ENCODE results near the gene FRYL. TPM values are rescaled to one million over a fixed set of nuclear protein-coding genes. Genes with fewer than 3 reads are reported as not detected.

Gene FRYL
- total and polyA plus RNA-seq, 2 experiments from 2014 or later: 15.7 to 82.3 TPM

GRCh38 chr4:48470570-48470969, 309.5 kb downstream of the FRYL start:
- H3K36me3 ChIP-seq (replicated peaks; ENCODE audit: insufficient read depth, low read depth): no peaks in the 10 kb centered on the region
- 17% methylated on average over 2 of the region's 2 CpGs for WGBS (ENCODE audit: low lambda C conversion rate, missing lambda C conversion rate)
- no peak overlapping the region for H2AFZ ChIP-seq
- no peaks in the 10 kb centered on the region for H3K9me3 ChIP-seq (ENCODE audit: low read depth)
- H3K9me2 ChIP-seq (replicated peaks; ENCODE audit: insufficient read depth): no peaks in the 10 kb centered on the region
- H3K4me3 ChIP-seq: no peak overlapping the region
- no peaks in the 10 kb centered on the region for H3K79me2 ChIP-seq
- no peak for TF ChIP-seq CTCF (IDR thresholded peaks at IDR 0.05; ENCODE audit: poor library complexity)
- TF ChIP-seq EZH2 (IDR thresholded peaks at IDR 0.05; ENCODE audit: borderline replicate concordance): no peak
- TF ChIP-seq EZH2phosphoT487 (IDR thresholded peaks at IDR 0.05; ENCODE audit: low read depth, severe bottlenecking, unreplicated experiment): no peak
- H3K27me3 ChIP-seq: no peaks in the 10 kb centered on the region
- no peak overlapping the region for H3K4me2 ChIP-seq
- no peaks in the 10 kb centered on the region for H4K20me1 ChIP-seq (ENCODE audit: insufficient read depth, poor library complexity, severe bottlenecking)
- no peaks in the 10 kb centered on the region for H3K4me1 ChIP-seq (ENCODE audit: insufficient read depth)
- DNase-seq (ENCODE audit: low spot score): no peak
- no peak overlapping the region for H3K27ac ChIP-seq

- Histone ChIP-seq H4K20me1 (ENCODE audit: insufficient read depth, poor library complexity, severe bottlenecking) (no peaks in the 10 kb centered on the region), H2AFZ (no peak overlapping the region), H3K79me2 (no peaks in the 10 kb centered on the region), H3K27me3 (no peaks in the 10 kb centered on the region), H3K36me3 (replicated peaks; ENCODE audit: insufficient read depth, low read depth) (no peaks in the 10 kb centered on the region), H3K27ac (no peak overlapping the region), H3K9me3 (ENCODE audit: low read depth) (no peaks in the 10 kb centered on the region), H3K4me2 (no peak overlapping the region), H3K4me1 (ENCODE audit: insufficient read depth) (no peaks in the 10 kb centered on the region), H3K4me3 (no peak overlapping the region), H3K9me2 (replicated peaks; ENCODE audit: insufficient read depth) (no peaks in the 10 kb centered on the region)
- DNase-seq (ENCODE audit: low spot score): no peak
- TF ChIP-seq CTCF (IDR thresholded peaks at IDR 0.05; ENCODE audit: poor library complexity) (no peak), EZH2 (IDR thresholded peaks at IDR 0.05; ENCODE audit: borderline replicate concordance) (no peak), EZH2phosphoT487 (IDR thresholded peaks at IDR 0.05; ENCODE audit: low read depth, severe bottlenecking, unreplicated experiment) (no peak)
- 64% methylated on average over 1 of the region's 1 CpG for WGBS (ENCODE audit: low lambda C conversion rate, missing lambda C conversion rate)
Measured at GRCh38 chr4:48470137-48470536, 309.9 kb downstream of the FRYL start.

GRCh38 chr4:48467891-48468290, 312.2 kb downstream of the FRYL start:
- Histone ChIP-seq H3K27ac (no peak overlapping the region), H3K4me1 (ENCODE audit: insufficient read depth) (no peaks in the 10 kb centered on the region), H3K4me2 (no peak overlapping the region), H3K79me2 (no peaks in the 10 kb centered on the region), H3K9me3 (ENCODE audit: low read depth) (no peaks in the 10 kb centered on the region), H2AFZ (no peak overlapping the region), H3K4me3 (no peak overlapping the region), H3K27me3 (no peaks in the 10 kb centered on the region), H4K20me1 (ENCODE audit: insufficient read depth, poor library complexity, severe bottlenecking) (no peaks in the 10 kb centered on the region), H3K36me3 (replicated peaks; ENCODE audit: insufficient read depth, low read depth) (no peaks in the 10 kb centered on the region), H3K9me2 (replicated peaks; ENCODE audit: insufficient read depth) (no peaks in the 10 kb centered on the region)
- WGBS (ENCODE audit: low lambda C conversion rate, missing lambda C conversion rate): 89% methylated on average over 4 of the region's 5 CpGs
- TF ChIP-seq CTCF (IDR thresholded peaks at IDR 0.05; ENCODE audit: poor library complexity) (no peak), EZH2 (IDR thresholded peaks at IDR 0.05; ENCODE audit: borderline replicate concordance) (no peak), EZH2phosphoT487 (IDR thresholded peaks at IDR 0.05; ENCODE audit: low read depth, severe bottlenecking, unreplicated experiment) (no peak)
- no peak for DNase-seq (ENCODE audit: low spot score)

DNA sequence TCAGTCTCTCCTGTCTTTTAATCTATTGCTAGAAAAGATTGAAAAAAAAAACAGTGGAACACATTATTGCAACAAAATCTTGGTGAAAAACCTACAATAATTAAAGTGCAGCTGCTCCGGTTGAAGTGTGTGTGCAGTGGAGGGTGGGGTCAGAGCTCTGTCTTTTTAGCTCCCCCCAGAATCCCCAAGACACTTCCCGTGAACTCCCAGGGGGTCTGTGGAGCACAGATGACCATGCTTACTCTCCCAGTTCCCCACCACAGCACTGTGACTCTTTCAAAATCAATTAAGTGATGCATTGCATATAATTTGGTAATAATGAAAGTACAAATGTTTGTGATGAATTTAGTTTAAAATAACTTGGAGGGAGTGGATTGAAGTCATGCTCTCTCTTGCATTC, 312.6 kb downstream of the FRYL start:
- H3K36me3 ChIP-seq (replicated peaks; ENCODE audit: insufficient read depth, low read depth): no peaks in the 10 kb centered on the region
- no peaks in the 10 kb centered on the region for H3K79me2 ChIP-seq
- WGBS (ENCODE audit: low lambda C conversion rate, missing lambda C conversion rate): 87% methylated on average over 2 of the region's 2 CpGs
- H3K4me1 ChIP-seq (ENCODE audit: insufficient read depth): no peaks in the 10 kb centered on the region
- H3K27me3 ChIP-seq: no peaks in the 10 kb centered on the region
- H3K27ac ChIP-seq: no peak overlapping the region
- H3K4me3 ChIP-seq: no peak overlapping the region
- H3K9me2 ChIP-seq (replicated peaks; ENCODE audit: insufficient read depth): no peaks in the 10 kb centered on the region
- DNase-seq (ENCODE audit: low spot score): no peak
- TF ChIP-seq EZH2 (IDR thresholded peaks at IDR 0.05; ENCODE audit: borderline replicate concordance) (no peak), EZH2phosphoT487 (IDR thresholded peaks at IDR 0.05; ENCODE audit: low read depth, severe bottlenecking, unreplicated experiment) (no peak), CTCF (IDR thresholded peaks at IDR 0.05; ENCODE audit: poor library complexity) (no peak)
- no peaks in the 10 kb centered on the region for H3K9me3 ChIP-seq (ENCODE audit: low read depth)
- no peaks in the 10 kb centered on the region for H4K20me1 ChIP-seq (ENCODE audit: insufficient read depth, poor library complexity, severe bottlenecking)
- no peak overlapping the region for H2AFZ ChIP-seq
- H3K4me2 ChIP-seq: no peak overlapping the region

All from hepatocyte (in vitro differentiated cells).